DMS 273 (cell line): ENCODE data around the gene HAGHL.
A peak's percentile ranks its signal among the peaks of the same experiment; 100 is the strongest.

Source experiments
- DNase-seq: peaks from one replicate; lab custom pipeline; 2025; ENCODE audit not compliant: unreplicated experiment; lab: John Stamatoyannopoulos, UW

Gene HAGHL

DNA sequence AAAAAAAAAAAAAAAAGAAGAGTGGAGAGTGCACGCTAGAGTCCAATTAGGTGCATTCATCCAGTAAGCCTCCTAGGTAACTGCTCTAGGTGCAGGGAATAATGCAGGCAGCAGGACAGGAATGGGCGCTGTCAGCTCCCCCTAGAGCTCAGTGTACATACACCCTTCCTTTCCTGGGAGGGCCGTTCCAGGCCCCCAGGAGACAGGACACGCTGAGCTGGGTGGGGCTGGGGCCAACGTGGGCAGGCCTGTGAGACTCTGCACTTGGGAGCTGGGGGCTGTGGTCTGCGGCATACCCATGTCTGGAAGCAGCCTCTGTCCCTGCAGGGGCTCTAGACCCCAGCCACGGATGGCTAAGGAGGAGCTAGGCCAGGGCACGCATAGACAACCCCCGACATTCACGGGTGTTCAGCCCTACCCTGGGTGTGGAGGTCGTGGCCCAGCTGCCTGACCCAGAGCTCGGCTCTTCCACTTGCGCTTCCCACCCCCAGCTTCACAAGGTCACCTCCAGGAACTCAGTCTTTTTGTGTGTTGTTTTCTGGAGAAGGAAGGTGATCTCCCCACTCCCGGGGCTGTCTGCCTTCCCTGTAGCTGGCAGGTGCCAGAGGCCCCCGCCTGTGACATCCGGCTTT, 7.0 kb upstream of the HAGHL start:
- DNase-seq: peak; percentile 72

GRCh38 chr16:720447-720989, 6.4 kb upstream of the HAGHL start:
- DNase-seq: peak; percentile 96

GRCh38 chr16:720990-721764, 5.7 kb upstream of the HAGHL start, which contains the start of gene ANTKMT:
ANTKMT (plus strand) TSS chr16:721146; CDS start chr16:721275, 129 bp downstream.
- DNase-seq: peak; percentile 95

DNA sequence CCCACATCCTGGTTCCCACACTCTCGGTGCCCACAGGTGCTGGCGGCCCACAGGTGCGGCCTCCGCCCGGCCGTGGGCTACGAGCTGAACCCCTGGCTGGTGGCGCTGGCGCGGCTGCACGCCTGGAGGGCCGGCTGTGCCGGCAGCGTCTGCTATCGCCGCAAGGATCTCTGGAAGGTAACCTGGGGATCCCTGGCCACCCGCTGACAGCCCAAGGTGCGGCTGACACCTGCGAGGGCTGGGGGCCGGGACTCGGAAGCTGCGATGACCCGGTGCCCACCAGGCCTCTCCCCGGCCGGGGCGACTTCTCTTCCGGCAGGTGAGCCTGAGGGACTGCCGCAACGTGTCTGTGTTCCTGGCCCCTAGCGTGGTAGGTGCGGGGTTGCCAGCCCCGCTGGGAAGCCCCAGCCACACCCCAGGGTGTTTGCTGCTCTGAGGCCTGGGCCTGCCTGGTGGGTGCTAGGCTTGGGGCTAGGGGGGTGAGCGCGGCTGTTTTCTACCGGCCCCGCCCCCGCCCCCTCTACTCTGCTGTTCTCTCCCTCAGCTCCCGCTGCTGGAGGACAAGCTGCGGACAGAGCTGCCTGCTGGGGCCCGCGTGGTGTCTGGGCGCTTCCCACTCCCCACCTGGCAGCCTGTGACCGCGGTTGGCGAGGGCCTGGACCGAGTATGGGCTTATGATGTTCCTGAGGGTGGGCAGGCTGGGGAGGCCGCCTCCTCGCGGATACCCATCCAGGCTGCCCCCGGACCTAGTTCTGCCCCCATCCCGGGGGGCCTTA, 5.0 kb upstream of the HAGHL start:
- DNase-seq: peak; percentile 52

DNA sequence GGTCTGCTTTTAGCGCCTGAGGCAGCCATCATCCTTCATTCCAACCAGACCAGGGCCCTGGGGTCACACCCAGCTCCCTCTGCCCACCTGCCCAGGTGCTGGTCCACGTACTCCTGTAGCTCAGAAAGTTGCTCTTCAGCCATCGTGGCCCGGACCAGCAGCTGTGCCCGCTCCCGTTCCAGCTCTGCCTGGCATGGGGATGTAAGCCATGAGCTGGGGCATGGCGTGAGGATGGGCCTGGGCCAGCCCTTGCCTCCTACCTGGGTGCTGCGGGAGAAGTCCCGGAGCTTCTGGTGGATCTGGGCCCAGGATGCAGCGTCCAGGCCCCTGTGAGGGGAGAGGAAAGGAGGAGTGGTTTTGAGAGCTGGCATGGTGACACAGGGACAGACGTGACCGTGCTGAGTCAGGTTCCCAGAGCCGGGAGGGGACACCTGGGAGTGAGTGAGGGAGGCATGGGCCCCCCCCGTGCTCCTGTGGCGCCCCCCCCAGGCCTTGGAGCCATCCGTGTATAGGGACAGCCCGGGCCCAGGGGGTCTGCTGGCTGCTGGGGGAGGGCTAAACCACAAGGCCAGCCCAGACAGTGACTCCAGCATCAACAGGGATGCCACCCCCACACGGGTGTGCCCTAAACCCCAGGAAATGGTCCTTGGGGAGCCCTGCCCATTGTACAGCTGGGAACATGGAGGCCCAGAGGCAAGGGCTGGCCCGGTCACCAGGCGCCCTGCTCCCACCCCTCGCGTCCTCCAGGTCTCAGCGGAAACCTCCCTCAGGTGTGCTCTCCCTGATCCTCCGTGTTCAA, 3.9 kb upstream of the HAGHL start:
- DNase-seq: no peak

DNA sequence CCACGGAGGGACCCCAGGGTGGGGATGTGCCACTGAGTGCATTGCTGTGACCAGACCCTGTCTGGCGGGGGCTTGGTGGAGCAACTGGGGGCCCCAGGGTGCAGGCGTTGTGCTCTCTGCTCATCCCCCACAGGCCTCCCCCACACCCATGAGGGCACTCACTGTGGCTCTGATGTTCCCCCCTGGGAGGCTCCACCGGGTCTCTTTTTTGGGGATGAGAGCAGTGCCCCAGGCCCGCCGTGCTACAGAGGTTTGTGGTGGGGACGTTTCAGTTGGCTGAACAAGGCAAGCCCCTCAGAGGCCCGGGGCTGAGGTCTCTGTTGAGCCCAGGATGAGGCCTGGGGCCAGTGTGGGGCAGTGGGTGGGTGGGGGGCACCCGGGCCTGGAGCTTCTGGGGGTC, 3.2 kb upstream of the HAGHL start:
- no peak for DNase-seq

GRCh38 chr16:724188-725040, 2.5 kb upstream of the HAGHL start:
- peak; percentile 55 for DNase-seq

- no peak for DNase-seq
Measured at GRCh38 chr16:725041-725376, 1.9 kb upstream of the HAGHL start.

- no peak for DNase-seq
Measured at GRCh38 chr16:725463-726187, 1.3 kb upstream of the HAGHL start.

- DNase-seq: no peak
Measured at GRCh38 chr16:726188-726437, 793 bp upstream of the HAGHL start.

DNA sequence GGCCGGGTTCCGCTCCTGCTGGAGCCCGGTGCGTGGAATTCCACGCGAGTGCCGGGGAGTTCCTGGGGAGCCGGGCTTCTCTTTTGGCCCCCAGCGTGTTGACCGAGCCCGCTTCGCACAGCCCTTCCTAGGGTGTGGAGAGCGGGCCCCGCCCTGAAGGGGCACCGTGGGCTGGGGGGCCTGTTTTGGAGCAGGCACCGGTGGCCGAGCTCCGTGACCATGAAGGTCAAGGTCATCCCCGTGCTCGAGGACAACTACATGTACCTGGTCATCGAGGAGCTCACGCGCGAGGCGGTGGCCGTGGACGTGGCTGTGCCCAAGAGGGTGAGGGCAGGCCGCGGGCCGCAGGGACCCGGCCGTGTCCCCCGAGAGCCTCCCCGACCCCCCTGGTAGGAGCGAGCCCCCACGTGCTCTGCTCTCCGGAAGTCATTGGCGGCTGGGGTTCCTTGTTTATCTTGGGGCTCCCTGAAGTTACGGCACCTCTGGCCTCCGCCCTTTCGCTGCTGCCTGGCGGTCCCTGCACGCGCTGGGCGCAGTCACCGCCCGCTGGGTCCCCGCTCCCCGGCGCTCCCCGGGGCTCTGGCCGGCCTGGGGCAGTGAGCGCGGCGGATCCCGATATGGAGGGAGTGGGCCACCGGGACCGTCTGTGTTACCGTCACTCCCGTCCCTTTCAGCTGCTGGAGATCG, 528 bp downstream of the HAGHL start:
- DNase-seq: peak; percentile 64

- peak; percentile 94 for DNase-seq
Measured at GRCh38 chr16:728131-728889, 1.4 kb downstream of the HAGHL start.

GRCh38 chr16:728890-729744, 2.2 kb downstream of the HAGHL start:
- peak; percentile 69 for DNase-seq

DNA sequence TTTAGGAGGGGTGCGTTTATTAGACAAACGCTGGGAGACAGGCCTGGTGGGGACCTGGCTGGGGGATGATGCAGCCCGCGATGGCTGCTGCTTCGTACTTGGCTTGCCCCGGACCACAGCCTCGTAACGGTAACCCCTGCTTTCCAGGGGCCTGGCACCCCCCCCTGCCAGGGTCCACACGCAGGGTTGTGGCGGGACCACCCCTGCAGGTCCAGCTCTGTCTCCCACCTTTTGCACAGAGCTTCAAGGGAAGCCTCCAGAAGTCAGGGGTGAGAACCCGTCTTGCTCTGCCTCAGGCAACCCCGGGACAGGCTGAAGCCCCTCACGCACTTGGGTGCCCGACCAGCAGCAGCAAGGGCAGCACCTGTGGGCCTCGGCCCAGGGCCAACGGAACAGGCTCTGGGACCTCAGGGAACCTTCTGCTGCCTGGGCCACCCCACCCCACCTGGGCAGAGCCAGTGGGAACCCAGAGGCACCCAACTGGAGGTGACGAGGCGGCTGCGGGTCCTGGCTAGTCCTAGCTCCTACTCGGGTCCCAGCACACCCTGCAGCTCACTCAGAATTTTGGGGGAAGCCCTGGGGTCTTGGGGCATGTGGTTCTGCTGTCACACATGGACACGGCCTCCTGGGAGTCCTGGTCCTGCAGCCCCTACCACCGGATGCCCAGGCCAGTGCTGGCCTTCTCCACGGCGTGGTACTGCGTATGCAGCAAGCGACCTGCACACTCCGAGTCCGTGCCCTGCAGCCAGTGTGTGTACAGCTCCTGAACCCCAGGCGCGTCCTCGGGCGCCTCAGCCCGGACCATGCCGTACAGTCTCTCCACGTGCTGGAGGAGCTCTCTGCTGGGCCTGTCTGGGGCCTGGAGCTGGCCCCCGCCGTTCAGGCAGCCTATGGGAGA, 3.1 kb downstream of the HAGHL start:
- DNase-seq: no peak

DNA sequence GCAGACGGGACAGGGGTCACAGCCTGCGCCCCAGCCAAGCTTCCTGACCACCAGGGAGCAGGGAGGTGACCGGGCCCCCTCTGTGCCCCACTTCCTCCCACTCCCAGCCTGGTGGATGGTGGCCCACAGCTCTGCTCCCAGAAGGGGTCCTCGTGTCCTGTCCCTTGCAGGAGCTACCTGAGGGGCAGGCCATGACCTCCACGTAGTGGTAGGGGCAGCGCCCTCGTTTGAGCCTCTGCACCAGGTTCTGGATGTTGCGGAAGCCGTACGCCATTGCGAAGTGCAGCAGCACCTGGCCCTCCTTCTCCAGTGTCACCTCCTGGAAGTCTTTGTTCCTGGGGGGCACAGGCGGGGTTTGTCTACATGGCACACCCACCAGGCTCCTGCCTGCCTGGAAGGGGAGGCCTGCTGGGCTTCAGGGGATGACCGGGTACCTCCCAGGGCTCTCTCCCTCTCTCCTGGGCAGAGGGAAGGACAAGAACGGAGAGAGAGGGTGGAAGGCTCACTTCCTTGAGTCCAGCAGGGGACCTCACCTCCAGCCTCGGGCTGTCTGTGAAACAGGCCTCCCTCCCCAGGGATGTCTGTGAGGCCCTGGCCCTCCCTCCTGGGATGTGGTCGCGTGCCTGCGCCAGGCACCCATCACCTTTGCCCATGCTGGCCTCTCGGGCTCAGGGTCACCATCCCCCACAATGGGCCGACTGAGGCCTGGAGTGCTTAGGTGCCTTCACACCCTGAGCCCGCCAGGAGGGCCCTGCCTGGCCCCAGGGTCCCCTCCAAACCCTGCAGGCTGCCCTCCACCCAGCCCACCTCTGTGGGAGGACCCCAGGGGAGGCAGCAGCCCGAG, 4.0 kb downstream of the HAGHL start:
- DNase-seq: no peak
